Nephron progenitor cell (in vitro differentiated cells): Measurements from ENCODE around the gene PERCC1.
"Not testable (repeated sequence)": the region's sequence is repeated elsewhere in the genome, so short reads cannot be mapped to it uniquely, and the experiment has no call there.

Experiments used
- DNase-seq: peaks from one replicate; pipeline ENCODE4 v3.0.0; 2021
- H3K27ac Mint-ChIP-seq: 2 replicates; pipeline ENCODE4 v1.8.0; 2021; ENCODE audit warnings: mild to moderate bottlenecking, moderate library complexity, mixed read lengths
- H3K27me3 Mint-ChIP-seq: 2 replicates; pipeline ENCODE4 v1.8.0; 2021; ENCODE audit warnings: mild to moderate bottlenecking, low read depth, mixed read lengths; ENCODE audit not compliant: poor library complexity
- H3K36me3 Mint-ChIP-seq: 2 replicates; pipeline ENCODE4 v1.8.0; 2021; ENCODE audit warnings: low read depth, mixed read lengths
- H3K4me1 Mint-ChIP-seq: 2 replicates; pipeline ENCODE4 v1.8.0; 2021; ENCODE audit warnings: mixed read lengths
- H3K4me3 Mint-ChIP-seq: 2 replicates; pipeline ENCODE4 v1.8.0; 2021; ENCODE audit warnings: mild to moderate bottlenecking, moderate library complexity, mixed read lengths
- H3K9me3 Mint-ChIP-seq: 2 replicates; pipeline ENCODE4 v1.8.0; 2021; ENCODE audit warnings: mild to moderate bottlenecking, moderate library complexity, mixed read lengths
- CTCF ChIP-seq: fragments of 200-600 bp; sonication (generic); IDR thresholded peaks from 2 replicates; pipeline ENCODE4 v1.5.0; 2021; ENCODE audit warnings: antibody characterized with exemption

Gene PERCC1

DNA sequence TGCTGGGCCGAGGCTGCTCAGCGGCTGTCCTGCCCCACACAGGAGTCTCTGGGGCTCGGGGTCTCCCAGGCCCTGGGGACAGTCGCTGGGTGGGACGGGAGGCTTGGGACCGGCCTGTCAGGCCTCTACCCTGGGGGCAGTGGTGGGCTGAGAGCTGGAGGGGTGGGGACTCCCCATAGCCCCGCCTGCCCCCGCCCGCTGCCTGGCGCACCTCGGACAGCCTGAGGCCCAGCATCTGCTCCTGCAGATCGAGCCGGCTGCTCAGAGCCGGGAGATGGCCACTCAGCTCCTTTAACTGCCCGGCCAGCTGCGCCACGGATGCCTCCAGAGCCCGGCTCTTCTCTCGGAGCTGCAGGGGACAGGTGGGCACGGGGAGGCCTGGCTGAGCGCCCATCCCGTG is 6.7 kb downstream of the PERCC1 start:
- no peak overlapping the region for H3K27ac Mint-ChIP-seq
- no peaks in the 10 kb centered on the region for H3K27me3 Mint-ChIP-seq
- TF ChIP-seq CTCF: no peak
- no peak for DNase-seq
- H3K9me3 Mint-ChIP-seq: no peaks in the 10 kb centered on the region
- H3K4me3 Mint-ChIP-seq: no peak overlapping the region
- H3K4me1 Mint-ChIP-seq: peaks cover 5% of the 10 kb centered on the region
- H3K36me3 Mint-ChIP-seq: no peaks in the 10 kb centered on the region

DNA sequence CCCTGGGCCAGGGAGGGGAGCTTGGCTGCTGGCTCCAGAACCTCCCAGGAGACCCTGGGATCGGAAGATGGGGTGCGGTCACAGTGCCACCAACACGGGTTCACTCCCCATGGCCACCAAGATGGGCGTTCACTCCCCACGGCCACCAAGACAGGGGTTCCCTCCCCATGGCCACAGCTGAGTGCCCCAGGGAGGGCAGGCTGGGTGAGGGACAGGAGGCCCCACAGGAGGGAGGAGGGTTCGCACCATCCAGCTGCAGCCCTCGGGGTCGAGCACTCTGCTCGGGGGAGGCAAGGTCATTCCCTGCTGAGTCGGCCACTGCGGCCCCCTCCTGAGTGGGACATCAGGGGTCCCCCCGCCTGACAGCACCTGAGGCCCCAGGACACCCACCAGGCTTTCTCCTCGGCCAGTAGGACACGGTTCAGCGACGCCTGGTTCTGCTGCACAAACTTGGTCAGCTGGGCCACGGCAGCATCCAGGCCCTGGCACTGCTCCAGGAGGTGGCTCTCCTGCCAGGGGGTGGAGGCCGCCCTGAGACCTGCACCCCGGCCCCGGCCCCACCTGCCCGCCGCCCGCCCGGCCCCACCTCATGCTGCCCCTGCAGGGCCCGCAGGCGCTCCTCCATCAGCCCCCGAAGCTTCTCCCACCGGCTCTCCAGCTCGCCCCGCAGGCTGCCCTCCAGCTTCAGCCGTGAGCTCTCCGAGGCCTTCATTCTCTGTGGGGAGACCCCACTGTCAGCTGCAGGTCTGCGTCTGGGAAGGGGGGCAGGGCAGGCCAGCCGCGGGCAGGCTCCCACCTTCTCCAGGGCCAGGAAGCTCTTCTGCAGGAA is 7.6 kb downstream of the PERCC1 start:
- H3K4me1 Mint-ChIP-seq: peaks cover 5% of the 10 kb centered on the region
- no peak for TF ChIP-seq CTCF
- no peaks in the 10 kb centered on the region for H3K36me3 Mint-ChIP-seq
- no peak overlapping the region for H3K27ac Mint-ChIP-seq
- no peaks in the 10 kb centered on the region for H3K9me3 Mint-ChIP-seq
- DNase-seq: no peak
- no peak overlapping the region for H3K4me3 Mint-ChIP-seq
- no peaks in the 10 kb centered on the region for H3K27me3 Mint-ChIP-seq

- DNase-seq: no peak
- Mint-ChIP-seq H3K4me3 (no peak overlapping the region), H3K4me1 (peaks cover 5% of the 10 kb centered on the region), H3K9me3 (no peaks in the 10 kb centered on the region), H3K27me3 (no peaks in the 10 kb centered on the region), H3K27ac (no peak overlapping the region), H3K36me3 (no peaks in the 10 kb centered on the region)
- no peak for TF ChIP-seq CTCF
Measured at GRCh38 chr16:1439058-1439698, 8.3 kb downstream of the PERCC1 start.

- not testable (repeated sequence) for H3K4me3 Mint-ChIP-seq, H3K27ac Mint-ChIP-seq, H3K9me3 Mint-ChIP-seq, H3K36me3 Mint-ChIP-seq, H3K27me3 Mint-ChIP-seq, DNase-seq, H3K4me1 Mint-ChIP-seq
Measured at GRCh38 chr16:1439699-1440074, 8.8 kb downstream of the PERCC1 start.

DNA sequence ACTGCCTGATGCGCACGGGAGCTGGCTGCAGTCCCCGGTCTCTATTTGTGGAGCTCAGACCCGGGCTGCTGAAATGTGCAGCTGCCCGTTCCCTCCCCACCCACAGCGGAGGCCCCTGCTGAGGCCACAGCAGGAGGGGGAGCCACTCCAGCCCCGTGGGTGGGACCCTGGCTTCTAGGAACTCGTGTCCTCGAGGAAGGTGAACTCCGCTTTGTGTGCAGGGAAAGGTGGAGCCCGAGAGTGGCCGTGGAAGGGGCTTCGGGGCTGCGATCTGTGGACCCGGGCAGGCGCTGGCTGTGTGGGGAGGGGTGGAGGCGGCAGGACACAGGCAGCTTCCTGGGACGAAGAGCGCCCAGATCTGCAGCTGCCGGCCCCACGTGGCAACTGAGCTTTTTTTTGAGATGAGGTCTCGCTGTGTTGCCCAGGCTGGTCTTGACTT is 10.5 kb downstream of the PERCC1 start:
- TF ChIP-seq CTCF: no peak
- H3K4me1 Mint-ChIP-seq: peaks cover 5% of the 10 kb centered on the region
- no peak overlapping the region for H3K27ac Mint-ChIP-seq
- no peak overlapping the region for H3K4me3 Mint-ChIP-seq
- H3K9me3 Mint-ChIP-seq: no peaks in the 10 kb centered on the region
- no peak for DNase-seq
- H3K36me3 Mint-ChIP-seq: no peaks in the 10 kb centered on the region
- no peaks in the 10 kb centered on the region for H3K27me3 Mint-ChIP-seq

- Mint-ChIP-seq H3K27me3 (no peaks in the 10 kb centered on the region), H3K9me3 (no peaks in the 10 kb centered on the region), H3K4me3 (no peak overlapping the region), H3K36me3 (no peaks in the 10 kb centered on the region), H3K27ac (no peak overlapping the region), H3K4me1 (peaks cover 5% of the 10 kb centered on the region)
- TF ChIP-seq CTCF: no peak
- DNase-seq: no peak
Measured at GRCh38 chr16:1442697-1443096, 11.8 kb downstream of the PERCC1 start.
